Neural progenitor cell (in vitro differentiated cells): ENCODE data around the gene CACNA1C.

ENCODE experiments used
- EZH2 ChIP-seq: fragments of 200-600 bp; sonication (generic); IDR thresholded peaks from 2 replicates; pipeline ENCODE4 v1.6.1; 2017; ENCODE audit warnings: antibody characterized with exemption, mild to moderate bottlenecking, moderate library complexity
- TF ChIP-seq, protein P1 (sequence below): fragments of 200-600 bp; sonication (generic); IDR thresholded peaks from 2 replicates; pipeline ENCODE4 v1.5.1; 2017; ENCODE audit warnings: antibody characterized with exemption, mild to moderate bottlenecking

GRCh38 chr12:2561367-2561766 is 508.6 kb downstream of the CACNA1C start:
- TF ChIP-seq, protein P1, sequence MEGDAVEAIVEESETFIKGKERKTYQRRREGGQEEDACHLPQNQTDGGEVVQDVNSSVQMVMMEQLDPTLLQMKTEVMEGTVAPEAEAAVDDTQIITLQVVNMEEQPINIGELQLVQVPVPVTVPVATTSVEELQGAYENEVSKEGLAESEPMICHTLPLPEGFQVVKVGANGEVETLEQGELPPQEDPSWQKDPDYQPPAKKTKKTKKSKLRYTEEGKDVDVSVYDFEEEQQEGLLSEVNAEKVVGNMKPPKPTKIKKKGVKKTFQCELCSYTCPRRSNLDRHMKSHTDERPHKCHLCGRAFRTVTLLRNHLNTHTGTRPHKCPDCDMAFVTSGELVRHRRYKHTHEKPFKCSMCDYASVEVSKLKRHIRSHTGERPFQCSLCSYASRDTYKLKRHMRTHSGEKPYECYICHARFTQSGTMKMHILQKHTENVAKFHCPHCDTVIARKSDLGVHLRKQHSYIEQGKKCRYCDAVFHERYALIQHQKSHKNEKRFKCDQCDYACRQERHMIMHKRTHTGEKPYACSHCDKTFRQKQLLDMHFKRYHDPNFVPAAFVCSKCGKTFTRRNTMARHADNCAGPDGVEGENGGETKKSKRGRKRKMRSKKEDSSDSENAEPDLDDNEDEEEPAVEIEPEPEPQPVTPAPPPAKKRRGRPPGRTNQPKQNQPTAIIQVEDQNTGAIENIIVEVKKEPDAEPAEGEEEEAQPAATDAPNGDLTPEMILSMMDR = no peak
- TF ChIP-seq EZH2 = no peak
